ENCODE measurements around the gene ASCL5. TPM values are rescaled to one million over a fixed set of nuclear protein-coding genes. Genes with fewer than 3 reads are reported as not detected.

Gene ASCL5
- total RNA-seq, 2 donors from 2014 or later: not detected

GRCh38 chr1:201066986-201067385 lies 60.0 kb downstream of the ASCL5 start:
- no peaks in the 10 kb centered on the region for H3K9me3 Mint-ChIP-seq
- no peak overlapping the region for H3K27ac Mint-ChIP-seq
- ATAC-seq: no peak
- peaks cover 4 to 6% of the 10 kb centered on the region in 2 donors for H3K27me3 Mint-ChIP-seq
- H3K4me1 Mint-ChIP-seq (ENCODE audit: low read depth in 2 of 2): no peaks in the 10 kb centered on the region
- no peaks in the 10 kb centered on the region for H3K36me3 Mint-ChIP-seq
- DNase-seq (ENCODE audit: low spot score): no peak
- no peak overlapping the region for H3K4me3 Mint-ChIP-seq

GRCh38 chr1:201065686-201066085 lies 61.3 kb downstream of the ASCL5 start:
- DNase-seq (ENCODE audit: low spot score) (no peak), ATAC-seq (no peak)
- H3K9me3 Mint-ChIP-seq: no peaks in the 10 kb centered on the region
- no peaks in the 10 kb centered on the region for H3K36me3 Mint-ChIP-seq
- no peak overlapping the region for H3K4me3 Mint-ChIP-seq
- no peaks in the 10 kb centered on the region for H3K4me1 Mint-ChIP-seq (ENCODE audit: low read depth in 2 of 2)
- H3K27ac Mint-ChIP-seq: no peak overlapping the region
- peaks cover 0 to 4% of the 10 kb centered on the region in 2 donors for H3K27me3 Mint-ChIP-seq

- no peaks in the 10 kb centered on the region for H3K36me3 Mint-ChIP-seq
- peaks cover 0 to 4% of the 10 kb centered on the region in 2 donors for H3K27me3 Mint-ChIP-seq
- DNase-seq (ENCODE audit: low spot score) (no peak), ATAC-seq (no peak)
- no peak overlapping the region for H3K4me3 Mint-ChIP-seq
- no peaks in the 10 kb centered on the region for H3K4me1 Mint-ChIP-seq (ENCODE audit: low read depth in 2 of 2)
- H3K9me3 Mint-ChIP-seq: no peaks in the 10 kb centered on the region
- no peak overlapping the region for H3K27ac Mint-ChIP-seq
Observed at GRCh38 chr1:201064806-201065205, 62.2 kb downstream of the ASCL5 start.

Other genes starting within 250 kb of the ASCL5 start
- gene INAVA, start 232.3 kb downstream of the ASCL5 start, total RNA-seq: under 1 TPM; 0.25 to 0.86 TPM
- 10 to 100 TPM; 71.1 to 93.3 TPM for gene KIF21B, start 103.5 kb downstream of the ASCL5 start, total RNA-seq
- gene CACNA1S, start 14.8 kb downstream of the ASCL5 start, total RNA-seq: not detected
- 10 to 100 TPM; 15.6 to 21.5 TPM for gene TMEM9, start 27.3 kb upstream of the ASCL5 start, total RNA-seq
- not detected for gene IGFN1, start 63.6 kb upstream of the ASCL5 start, total RNA-seq
- gene PKP1, start 156.3 kb upstream of the ASCL5 start, total RNA-seq: not detected